Measurements from ENCODE around the gene CNTNAP2. TPM values are rescaled to one million over a fixed set of nuclear protein-coding genes. Genes with fewer than 3 reads are reported as not detected.
A peak's percentile ranks its signal among the peaks of the same experiment; 100 is the strongest.

Gene CNTNAP2
- total RNA-seq, 2 donors from 2014 or later: 4.4 to 8.5 TPM

DNA sequence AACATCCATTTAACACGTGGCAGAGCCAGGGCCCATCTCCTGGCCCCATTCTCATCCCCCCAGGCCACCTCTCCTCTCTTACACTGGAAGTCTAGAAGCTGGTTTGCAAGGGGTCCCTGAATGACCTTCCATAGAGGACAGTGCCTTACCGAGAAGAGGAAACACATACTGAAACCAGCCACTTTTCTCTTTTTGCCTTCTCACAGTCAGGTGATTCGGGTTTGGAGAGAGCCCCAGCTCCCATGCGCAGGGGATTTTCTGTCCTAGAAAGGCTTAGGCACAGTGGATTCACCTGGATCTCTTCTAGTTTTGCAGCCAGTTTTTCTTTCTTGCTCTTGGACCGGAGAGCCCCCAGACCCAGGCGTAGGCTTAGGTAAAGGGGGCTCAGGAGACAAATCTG is 2139.8 kb downstream of the CNTNAP2 start:
- TF ChIP-seq, protein P1, sequence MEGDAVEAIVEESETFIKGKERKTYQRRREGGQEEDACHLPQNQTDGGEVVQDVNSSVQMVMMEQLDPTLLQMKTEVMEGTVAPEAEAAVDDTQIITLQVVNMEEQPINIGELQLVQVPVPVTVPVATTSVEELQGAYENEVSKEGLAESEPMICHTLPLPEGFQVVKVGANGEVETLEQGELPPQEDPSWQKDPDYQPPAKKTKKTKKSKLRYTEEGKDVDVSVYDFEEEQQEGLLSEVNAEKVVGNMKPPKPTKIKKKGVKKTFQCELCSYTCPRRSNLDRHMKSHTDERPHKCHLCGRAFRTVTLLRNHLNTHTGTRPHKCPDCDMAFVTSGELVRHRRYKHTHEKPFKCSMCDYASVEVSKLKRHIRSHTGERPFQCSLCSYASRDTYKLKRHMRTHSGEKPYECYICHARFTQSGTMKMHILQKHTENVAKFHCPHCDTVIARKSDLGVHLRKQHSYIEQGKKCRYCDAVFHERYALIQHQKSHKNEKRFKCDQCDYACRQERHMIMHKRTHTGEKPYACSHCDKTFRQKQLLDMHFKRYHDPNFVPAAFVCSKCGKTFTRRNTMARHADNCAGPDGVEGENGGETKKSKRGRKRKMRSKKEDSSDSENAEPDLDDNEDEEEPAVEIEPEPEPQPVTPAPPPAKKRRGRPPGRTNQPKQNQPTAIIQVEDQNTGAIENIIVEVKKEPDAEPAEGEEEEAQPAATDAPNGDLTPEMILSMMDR (IDR thresholded peaks at IDR 0.05): no peak
- Histone ChIP-seq H3K36me3 (no peaks in the 10 kb centered on the region), H3K9ac (ENCODE audit: low read depth in 2 of 2, low read length in 2 of 2) (no peak overlapping the region), H3K27ac (no peak overlapping the region), H3K27me3 (no peaks in the 10 kb centered on the region), H3K4me1 (no peaks in the 10 kb centered on the region), H3K4me3 (no peak overlapping the region), H3K9me3 (no peaks in the 10 kb centered on the region)
- intact Hi-C loops (cut with DNase I): no loop called here
- no peak for DNase-seq

DNA sequence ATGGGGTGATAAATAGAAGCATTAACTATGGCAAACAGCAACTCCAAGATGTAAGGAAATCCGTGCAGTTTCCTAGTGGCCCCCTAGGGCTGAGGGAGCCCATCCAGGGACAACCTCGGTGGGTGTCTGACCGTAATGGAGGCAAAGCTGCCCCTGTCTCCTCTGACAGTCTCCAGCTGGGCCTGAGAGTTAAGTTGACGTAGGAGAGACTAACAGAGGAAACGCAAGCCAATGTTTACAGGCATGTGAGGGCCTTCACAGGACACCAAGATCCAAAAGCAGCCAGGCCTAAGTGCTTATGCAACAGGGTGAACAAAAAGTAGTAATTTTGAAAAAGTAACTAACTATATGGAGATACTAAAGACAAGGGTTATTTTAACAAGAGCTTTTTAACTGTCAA is 2144.0 kb downstream of the CNTNAP2 start:
- Histone ChIP-seq H3K4me1 (no peaks in the 10 kb centered on the region), H3K27ac (no peak overlapping the region), H3K36me3 (no peaks in the 10 kb centered on the region), H3K4me3 (no peak overlapping the region), H3K9ac (ENCODE audit: low read depth in 2 of 2, low read length in 2 of 2) (no peak overlapping the region), H3K9me3 (no peaks in the 10 kb centered on the region), H3K27me3 (no peaks in the 10 kb centered on the region)
- DNase-seq: peak; percentile 30
- TF ChIP-seq, protein P1 (IDR thresholded peaks at IDR 0.05): no peak
- intact Hi-C loops (cut with DNase I): no loop called here

DNA sequence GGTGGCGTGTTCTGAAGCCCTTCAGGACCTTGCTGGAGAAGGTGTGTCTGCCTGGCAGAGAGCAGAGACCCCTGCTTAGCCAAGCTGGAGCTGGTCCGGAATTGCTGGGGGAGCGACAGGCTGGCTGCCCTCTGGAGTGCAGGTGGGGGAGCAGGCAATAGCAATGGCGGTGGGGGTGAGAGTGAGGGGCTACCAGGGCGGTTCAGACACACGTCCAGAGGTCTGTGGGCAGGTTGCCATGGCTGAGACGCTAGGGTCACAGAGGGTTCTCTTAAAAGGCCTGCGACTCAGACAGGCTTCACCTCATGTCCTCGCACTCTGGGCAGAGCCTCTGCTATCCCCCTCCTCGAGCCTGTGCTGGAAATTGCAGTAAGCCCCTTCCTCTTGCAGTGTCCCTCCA is 2144.9 kb downstream of the CNTNAP2 start:
- no peak for DNase-seq
- H3K9me3 ChIP-seq: no peaks in the 10 kb centered on the region
- intact Hi-C loops (cut with DNase I): no loop called here
- no peaks in the 10 kb centered on the region for H3K36me3 ChIP-seq
- no peaks in the 10 kb centered on the region for H3K27me3 ChIP-seq
- H3K4me1 ChIP-seq: no peaks in the 10 kb centered on the region
- no peak overlapping the region for H3K9ac ChIP-seq (ENCODE audit: low read depth in 2 of 2, low read length in 2 of 2)
- TF ChIP-seq, protein P1 (IDR thresholded peaks at IDR 0.05): no peak
- H3K27ac ChIP-seq: no peak overlapping the region
- no peak overlapping the region for H3K4me3 ChIP-seq

DNA sequence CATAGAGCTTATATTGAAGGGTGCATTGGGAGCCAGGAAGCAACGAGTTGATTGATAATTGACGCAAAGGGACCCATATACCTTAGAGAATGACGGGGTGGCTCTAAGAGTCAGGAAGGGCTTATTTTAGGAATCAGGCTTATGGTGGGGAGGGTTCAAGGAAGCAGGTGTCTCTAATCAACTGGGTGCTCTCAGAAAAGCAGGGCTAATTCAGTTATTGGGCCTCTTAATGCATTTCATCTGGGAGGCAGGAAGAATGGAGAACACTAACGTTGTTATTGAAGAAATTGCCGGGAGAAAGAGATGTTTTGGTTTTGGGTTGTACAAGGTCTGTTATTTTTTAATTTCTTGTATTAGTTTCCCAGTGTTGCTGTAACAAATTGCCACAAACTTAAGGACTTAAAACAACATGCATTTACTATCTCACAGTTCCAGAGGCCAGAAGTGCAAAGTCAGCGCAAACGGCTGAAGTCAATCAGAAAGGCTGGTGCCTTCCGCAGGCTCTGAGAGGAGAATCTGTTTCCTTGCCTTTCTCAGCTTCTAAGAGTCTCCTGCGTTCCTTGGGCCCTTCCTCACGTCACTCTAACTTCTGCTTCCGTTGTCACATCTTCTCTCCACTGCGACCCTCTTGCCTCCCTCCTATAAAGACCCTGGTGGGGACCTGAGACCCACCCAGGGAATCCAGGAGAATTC is 2145.5 kb downstream of the CNTNAP2 start:
- intact Hi-C loops (cut with DNase I): no loop called here
- H3K4me1 ChIP-seq: no peaks in the 10 kb centered on the region
- H3K27me3 ChIP-seq: no peaks in the 10 kb centered on the region
- H3K27ac ChIP-seq: no peak overlapping the region
- TF ChIP-seq, protein P1 (IDR thresholded peaks at IDR 0.05): no peak
- H3K9me3 ChIP-seq: no peaks in the 10 kb centered on the region
- H3K9ac ChIP-seq (ENCODE audit: low read depth in 2 of 2, low read length in 2 of 2): no peak overlapping the region
- no peak overlapping the region for H3K4me3 ChIP-seq
- H3K36me3 ChIP-seq: no peaks in the 10 kb centered on the region
- DNase-seq: no peak

DNA sequence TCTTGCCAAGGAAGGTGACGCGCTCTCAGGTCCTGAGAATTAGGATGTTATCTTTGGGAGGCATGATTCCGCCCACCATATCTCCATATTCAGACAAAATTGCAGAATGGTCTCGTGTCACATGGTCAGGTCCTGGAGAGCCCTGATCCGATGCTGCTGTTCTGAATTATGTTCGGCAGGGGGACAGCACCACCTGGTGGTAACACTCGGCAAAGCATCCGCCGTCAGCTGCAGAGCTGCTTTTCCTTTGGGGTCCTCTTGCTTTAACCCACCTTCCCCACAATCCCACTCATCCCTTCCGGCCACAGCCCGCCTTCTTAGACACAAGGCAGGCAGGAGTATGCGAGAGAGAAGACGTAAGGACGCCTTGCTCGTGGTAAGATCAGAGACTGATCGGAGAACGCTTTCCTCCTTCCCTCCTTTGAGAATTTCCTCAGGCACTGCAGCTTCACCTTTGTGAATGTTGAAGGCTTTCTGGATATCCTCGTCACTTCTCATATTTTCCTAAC is 2146.2 kb downstream of the CNTNAP2 start:
- Histone ChIP-seq H3K9ac (ENCODE audit: low read depth in 2 of 2, low read length in 2 of 2) (no peak overlapping the region), H3K4me3 (peak overlapping the region; percentile 4), H3K27ac (no peak overlapping the region), H3K27me3 (no peaks in the 10 kb centered on the region), H3K4me1 (no peaks in the 10 kb centered on the region), H3K36me3 (no peaks in the 10 kb centered on the region), H3K9me3 (no peaks in the 10 kb centered on the region)
- TF ChIP-seq, protein P1 (IDR thresholded peaks at IDR 0.05): peak; percentile 95
- intact Hi-C loops (cut with DNase I): no loop called here
- DNase-seq: peak; percentile 66
